ENCODE measurements around the gene NTS. TPM values are rescaled to one million over a fixed set of nuclear protein-coding genes. Genes with fewer than 3 reads are reported as not detected.

NTS gene
- 0.68 TPM for polyA plus RNA-seq (ENCODE audit: insufficient read length)

DNA sequence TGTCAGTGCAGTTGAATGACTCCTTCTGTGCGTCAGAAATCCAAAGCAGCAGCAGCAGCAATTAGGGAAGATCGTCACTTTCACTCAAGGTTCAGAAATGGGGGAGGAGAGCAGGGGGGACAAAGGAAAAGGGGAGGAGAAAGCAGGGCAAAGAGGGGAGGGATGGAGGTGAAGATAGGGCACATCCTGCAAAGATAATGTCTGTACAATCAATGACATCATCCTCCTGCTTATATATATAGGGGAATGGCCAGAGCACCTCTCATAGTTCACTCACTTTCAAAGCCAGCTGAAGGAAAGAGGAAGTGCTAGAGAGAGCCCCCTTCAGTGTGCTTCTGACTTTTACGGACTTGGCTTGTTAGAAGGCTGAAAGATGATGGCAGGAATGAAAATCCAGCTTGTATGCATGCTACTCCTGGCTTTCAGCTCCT is at the start of gene NTS:
TSS of gene NTS (plus strand) at position 265 of the 431 bp plus-strand sequence. CDS start at position 374, 109 bp downstream.
- DNase-seq (ENCODE audit: low read depth), result no peak

GRCh38 chr12:85825746-85826145 is 48.3 kb upstream of the NTS start:
- no peak for DNase-seq (ENCODE audit: low read depth)

DNA sequence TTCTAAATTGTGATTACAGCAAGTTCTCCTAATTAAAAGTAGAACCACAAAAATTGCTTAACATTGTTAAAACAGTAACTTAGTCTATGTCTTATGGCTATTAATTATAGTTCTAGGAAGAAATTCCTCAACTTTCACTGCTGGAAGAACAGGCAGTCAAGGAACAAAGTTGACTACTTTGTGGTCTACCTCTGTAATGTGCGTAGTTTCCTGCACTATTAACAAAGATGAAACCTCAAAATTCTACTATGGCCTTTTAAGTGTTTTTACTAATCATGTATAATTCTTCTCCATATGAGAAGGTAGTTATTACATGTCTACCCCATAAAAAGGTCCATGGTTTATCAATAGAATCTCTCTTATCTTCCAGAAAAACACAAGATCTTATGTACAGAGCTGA is 45.5 kb upstream of the NTS start:
- no peak for DNase-seq (ENCODE audit: low read depth)

DNA sequence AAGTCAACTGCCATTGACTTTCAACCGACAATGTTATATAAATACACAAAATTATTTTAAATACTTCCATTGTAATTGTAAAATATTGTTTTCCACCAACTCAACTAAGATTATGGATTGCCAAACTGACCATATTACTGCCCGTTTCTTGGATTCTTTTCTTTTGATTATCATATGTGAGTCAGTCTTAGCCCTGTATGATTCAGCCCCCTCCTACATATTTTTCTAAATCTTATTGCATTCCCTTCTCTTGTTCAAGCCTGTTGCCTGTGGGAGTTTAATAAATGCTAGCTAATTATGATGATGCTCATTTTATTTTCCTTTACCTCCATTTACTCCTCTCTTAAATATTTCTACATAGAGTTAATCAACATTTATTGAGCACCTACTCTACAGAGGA is 44.7 kb upstream of the NTS start:
- no peak for DNase-seq (ENCODE audit: low read depth)

DNA sequence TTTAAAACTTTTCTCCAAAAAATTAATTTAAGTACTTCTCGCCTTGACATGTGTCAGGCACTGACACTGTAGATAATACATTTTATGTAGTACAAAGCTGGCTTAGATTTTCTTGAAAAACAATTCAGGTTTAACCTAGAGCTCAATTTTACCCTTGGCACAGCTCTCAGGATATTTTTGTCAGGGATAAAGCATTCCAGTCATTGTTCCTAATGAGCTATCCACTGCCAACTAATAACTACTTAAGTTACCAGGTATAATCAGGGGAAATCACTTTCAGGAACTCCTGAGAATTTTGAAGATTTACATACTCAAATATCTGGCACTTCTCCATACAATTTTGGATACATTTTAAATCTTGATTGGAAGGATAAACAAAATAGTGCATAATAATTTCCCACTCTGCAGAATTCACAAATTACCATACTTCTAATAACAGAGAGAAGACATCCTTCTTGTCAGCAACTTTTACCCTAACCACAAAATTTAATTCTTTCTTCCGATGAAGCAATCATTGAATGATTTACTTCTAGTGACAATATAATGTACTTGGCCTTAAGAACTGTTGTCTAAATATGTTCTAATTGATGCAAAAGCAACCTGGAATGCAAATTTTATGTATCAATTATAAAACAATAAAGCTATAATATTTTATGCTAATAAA is 42.6 kb upstream of the NTS start:
- no peak for DNase-seq (ENCODE audit: low read depth)

- no peak for DNase-seq (ENCODE audit: low read depth)
These were observed 40.5 kb upstream of the NTS start for GRCh38 chr12:85833579-85833978.

DNA sequence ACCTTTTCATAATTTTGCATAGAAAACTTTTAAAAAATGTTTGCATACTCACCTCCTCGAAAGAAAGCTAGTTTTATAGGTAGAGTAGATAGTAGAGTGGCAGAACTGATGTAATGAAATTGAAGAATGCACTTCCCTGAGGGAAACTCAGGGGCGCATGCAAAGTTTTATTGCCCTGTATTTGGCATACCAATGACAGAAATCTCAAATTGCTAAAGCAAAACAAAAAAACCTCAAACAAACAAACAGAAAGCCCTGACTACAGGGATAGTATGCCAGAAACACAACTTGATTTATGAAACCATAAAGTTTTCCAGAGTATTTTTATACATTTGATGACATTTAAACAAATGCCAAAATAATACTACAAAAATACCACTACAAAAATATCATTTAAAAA is 39.7 kb upstream of the NTS start:
- DNase-seq (ENCODE audit: low read depth), result no peak

GRCh38 chr12:85835426-85836196 is 38.5 kb upstream of the NTS start:
- DNase-seq (ENCODE audit: low read depth), result peak; percentile 28

DNA sequence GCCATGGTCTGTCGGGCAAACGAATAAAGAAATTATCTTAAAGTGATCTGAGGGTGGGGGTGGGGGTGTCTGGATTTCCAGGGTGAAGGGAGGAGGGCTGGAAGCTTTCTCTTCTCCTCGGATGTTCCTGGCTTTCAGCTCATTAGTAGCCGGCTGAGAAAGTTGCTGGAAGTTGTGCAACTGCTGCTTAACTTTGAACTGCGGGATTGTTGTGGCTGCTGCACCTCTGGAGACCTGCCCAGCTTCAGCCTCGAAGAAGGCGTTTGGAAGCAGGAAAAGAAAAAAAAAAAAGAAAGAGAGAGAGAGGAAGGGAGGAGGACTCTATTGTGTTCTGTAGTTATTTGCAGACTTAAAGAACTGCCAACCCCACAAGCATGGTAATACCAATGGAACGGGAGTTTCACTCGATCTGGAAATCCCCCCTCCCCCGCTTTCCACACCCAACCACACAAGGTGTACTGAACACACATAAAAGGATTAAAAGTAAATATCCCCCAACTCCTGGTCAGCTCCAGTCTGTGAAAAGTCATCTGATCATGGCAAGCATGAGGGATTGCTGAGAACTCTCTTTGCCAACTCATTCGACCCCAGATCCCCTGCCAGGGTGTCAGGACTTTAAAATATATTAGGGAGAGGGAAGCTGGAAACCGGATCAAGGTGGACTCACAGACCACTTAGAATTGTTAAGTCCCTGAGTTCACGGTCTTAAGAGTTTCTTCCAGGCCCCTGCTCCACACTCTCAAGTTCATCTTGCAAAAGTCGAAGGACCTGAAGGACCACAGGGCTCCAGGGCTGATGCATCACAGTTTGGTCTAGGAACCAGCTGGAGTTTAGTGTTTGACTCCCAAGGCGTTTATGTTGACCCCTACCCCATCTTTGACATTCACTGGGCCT is 37.7 kb upstream of the NTS start, which contains the start of gene RASSF9:
TSS of gene RASSF9 (minus strand) at position 213 of the 894 bp plus-strand sequence. CDS start at position 5, 208 bp downstream.
- peak; percentile 52 for DNase-seq (ENCODE audit: low read depth)

GRCh38 chr12:85843606-85844310 is 30.3 kb upstream of the NTS start:
- DNase-seq (ENCODE audit: low read depth), result no peak

DNA sequence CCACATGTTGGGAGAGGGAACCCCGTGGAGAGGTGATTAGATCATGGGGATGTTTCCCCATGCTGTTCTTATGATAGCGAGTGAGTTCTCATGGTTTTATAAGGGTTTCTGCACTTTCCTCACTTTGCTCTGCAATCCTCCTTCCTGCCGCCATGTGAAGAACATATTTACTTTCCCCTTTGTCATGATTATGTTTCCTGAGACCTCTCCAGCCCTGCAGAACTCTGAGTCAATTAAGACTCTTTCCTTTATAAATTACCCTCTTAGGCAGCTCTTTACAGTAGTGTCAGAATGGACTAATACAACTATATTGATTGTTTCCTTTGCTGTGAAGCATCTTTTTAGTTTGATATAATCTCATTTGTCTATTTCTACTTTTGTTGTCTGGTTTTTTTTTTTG is 24.8 kb upstream of the NTS start:
- DNase-seq (ENCODE audit: low read depth), result no peak

- DNase-seq (ENCODE audit: low read depth), result no peak
These were observed 18.8 kb upstream of the NTS start for GRCh38 chr12:85855305-85855704.

DNA sequence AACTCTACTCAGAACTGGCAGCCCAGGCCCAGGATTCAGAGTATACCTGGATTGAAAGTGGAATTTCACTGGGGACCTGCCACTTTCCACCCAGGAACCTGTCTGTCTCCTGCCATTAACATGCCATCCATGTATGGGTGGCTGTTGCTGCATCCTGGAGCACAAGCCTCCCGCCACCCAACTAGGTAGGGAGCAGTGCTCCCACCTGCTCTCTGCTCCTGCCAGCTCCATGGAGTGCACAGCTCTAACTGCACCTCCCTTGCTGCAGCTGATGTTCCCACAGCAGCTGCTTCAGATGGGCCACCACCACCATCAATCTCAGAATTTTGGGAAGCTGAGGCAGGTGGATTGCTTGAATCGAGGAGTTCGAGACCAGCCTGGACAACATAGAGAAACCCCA is 17.1 kb upstream of the NTS start:
- no peak for DNase-seq (ENCODE audit: low read depth)

DNA sequence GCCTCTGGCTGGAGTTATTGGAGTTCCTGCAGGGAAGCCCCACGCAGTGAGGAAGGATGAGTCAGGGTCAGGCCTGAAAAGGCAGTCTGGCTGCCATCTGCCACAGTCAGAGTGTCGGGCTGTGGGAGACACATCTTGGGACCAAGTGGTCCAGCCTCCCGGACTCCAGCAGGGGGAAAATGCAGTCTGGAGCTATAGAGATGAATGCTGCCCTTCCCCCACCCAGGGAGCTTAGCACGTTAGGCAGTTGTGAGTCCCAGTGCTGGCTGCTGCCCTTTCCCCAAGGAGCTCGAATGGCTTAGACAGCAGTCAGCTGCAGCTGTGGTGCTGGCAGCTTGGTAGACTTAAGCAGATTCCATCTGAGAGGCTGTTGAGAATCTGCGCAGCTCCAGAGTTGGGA is 8.2 kb upstream of the NTS start:
- no peak for DNase-seq (ENCODE audit: low read depth)

- DNase-seq (ENCODE audit: low read depth), result peak; percentile 70
These were observed 6.9 kb upstream of the NTS start for GRCh38 chr12:85866986-85867776.

DNA sequence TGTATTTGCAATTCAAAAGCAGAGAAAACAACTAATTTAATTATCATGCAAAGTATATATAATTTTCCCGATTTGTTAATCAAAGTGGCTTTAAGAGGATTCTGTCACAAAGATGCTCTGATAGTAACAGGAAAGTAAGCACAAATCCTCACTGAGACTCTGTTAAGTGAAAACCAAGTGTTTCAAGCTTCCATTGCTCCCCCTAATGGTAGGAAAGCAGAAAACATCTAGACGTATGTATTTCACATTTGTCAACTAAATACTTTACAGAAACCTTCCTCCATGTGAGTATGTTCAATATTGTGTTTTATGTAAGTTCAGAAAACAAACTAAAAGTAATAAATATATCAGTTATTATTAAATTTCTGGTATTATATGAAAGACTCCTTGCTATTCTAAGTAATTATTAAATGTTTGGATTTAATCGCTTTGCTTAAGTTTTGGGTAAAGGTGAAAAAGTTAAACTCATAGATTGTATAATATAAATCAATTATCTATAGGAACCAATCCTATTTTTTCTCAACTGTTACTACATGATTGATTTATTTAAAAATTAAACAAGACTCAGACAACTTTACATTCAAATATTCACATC is 1.5 kb upstream of the NTS start:
- peak; percentile 24 for DNase-seq (ENCODE audit: low read depth)

GRCh38 chr12:85877459-85877858 is 3.4 kb downstream of the NTS start:
- DNase-seq (ENCODE audit: low read depth), result no peak

GRCh38 chr12:85883763-85884162 is 9.7 kb downstream of the NTS start:
- DNase-seq (ENCODE audit: low read depth), result no peak

DNA sequence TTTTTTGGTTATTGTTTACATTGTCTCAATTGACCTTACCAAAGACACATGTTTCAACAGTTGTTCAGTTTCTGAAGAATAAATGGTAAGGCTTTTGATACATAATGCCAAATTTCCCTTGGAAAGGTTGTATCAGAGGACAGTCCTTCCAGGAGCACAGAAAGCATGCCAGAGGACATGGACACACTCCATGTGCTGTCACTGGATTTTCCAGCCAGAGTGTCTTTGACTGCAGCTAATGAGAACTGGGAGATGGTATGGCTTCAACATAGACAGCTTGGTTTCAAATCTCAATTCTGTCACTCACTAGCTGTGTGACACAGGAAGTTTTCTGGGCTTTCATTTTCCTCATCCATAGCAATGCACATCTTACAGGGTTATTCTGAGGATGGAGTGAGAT is 20.6 kb downstream of the NTS start:
- DNase-seq (ENCODE audit: low read depth), result no peak

GRCh38 chr12:85920324-85920947 is 46.3 kb downstream of the NTS start:
- DNase-seq (ENCODE audit: low read depth), result peak; percentile 5

Data from forelimb muscle (tissue), 1 donor.